GM12801 (cell line): ENCODE results near the gene KLHDC8A.

Experiments
- TF ChIP-seq, protein P1 (sequence below): IDR thresholded peaks from one replicate; pipeline ENCODE4 v1.5.1; 2011; ENCODE audit warnings: control low read depth; ENCODE audit not compliant: insufficient read length; ENCODE audit errors: extremely low read depth

The KLHDC8A gene

DNA sequence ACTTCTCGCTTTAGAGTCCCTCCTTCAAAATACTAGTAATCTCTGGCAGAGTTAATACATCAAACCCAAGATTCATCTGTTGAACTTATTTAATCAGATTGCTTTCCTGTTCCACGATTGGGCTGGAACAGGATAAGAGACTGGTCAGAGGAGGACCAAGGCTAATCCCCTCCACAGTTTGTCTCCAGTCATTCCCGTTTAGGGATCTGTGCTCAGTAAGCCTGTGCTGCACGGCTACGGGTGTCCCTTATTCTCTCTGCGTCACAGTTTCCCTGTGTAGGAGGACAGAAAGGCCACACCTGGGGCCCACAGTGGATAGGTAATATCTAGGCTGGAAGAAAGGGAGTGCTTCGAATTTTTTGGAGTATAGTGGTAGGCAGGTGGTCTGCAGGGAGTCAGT is 18.7 kb downstream of the KLHDC8A start:
- TF ChIP-seq, protein P1, sequence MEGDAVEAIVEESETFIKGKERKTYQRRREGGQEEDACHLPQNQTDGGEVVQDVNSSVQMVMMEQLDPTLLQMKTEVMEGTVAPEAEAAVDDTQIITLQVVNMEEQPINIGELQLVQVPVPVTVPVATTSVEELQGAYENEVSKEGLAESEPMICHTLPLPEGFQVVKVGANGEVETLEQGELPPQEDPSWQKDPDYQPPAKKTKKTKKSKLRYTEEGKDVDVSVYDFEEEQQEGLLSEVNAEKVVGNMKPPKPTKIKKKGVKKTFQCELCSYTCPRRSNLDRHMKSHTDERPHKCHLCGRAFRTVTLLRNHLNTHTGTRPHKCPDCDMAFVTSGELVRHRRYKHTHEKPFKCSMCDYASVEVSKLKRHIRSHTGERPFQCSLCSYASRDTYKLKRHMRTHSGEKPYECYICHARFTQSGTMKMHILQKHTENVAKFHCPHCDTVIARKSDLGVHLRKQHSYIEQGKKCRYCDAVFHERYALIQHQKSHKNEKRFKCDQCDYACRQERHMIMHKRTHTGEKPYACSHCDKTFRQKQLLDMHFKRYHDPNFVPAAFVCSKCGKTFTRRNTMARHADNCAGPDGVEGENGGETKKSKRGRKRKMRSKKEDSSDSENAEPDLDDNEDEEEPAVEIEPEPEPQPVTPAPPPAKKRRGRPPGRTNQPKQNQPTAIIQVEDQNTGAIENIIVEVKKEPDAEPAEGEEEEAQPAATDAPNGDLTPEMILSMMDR = no peak

DNA sequence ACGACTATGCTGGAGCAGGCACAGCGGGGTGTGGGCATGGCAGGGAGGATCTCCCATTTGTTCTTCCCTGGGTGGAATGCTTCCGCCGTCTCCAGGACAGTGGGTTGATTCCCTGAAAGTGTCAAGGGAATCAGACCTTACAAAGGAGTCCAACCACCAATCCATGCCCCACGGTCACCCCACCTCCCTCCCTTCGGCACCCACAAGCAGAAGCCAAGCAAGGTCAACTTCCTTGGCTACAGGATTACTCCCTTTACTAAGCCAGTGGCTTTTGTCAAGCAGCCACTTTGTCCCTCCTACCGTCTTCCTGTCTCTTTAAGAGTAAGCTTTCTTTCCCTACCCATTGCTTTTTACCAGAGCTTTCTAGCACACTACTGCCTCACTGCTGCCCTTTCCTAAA is 19.2 kb downstream of the KLHDC8A start:
- TF ChIP-seq, protein P1 = no peak

DNA sequence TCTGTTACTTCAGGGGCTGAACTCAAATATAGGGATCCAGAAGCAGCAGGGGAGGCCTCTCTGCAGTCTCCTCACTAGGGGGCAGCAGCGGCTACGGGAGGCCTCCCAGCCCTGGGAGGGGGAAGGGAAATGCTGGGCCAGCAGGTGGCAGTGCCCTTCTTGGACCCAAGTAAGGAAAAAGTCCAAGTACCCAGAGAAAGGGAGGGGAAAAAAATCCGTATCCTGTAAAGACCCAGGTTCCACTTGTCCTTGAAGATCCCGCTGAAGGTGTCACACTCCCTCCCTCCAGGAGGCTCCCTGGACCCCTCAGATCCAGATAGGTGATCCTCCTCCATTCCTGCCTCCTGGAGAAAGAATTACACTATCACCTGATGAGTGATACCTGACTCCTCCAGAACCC is 21.0 kb downstream of the KLHDC8A start:
- TF ChIP-seq, protein P1 = peak; percentile 68

DNA sequence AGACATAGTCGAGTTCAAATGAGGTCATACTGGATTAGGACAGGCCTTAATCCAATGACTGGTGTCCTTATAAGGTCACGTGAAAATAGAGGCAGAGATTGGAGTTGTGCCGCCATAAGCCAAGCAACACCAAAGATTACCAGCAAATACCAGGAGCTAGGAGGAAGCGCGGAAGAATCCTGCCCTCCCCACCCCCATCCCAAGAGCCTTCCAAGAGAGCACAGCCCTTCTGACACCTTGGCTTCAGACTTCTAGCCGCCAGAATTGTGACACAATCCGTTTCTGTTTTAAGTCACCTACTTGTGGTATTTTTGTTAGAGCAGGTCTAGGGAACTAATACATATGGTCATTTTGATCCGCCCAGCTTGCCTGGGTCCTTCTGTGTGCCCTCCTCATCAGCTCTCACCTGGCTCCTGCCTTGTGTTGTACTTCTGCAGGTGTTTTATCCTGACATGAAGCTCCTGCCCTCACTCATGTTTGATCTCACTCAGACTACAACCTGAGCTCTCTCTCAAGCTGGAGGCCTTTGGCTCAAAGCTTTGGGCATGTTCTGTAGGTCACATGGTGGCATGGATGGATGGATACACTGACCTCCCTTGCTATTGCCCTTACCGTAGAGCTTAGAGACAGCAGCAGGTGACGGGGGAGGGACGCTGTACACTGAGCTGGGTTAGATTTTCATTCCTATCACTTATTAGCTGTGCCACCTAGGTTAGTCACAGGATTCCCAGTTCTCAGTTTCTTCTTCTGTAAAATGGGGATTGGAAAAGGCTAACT is 24.5 kb downstream of the KLHDC8A start:
- TF ChIP-seq, protein P1 = no peak

DNA sequence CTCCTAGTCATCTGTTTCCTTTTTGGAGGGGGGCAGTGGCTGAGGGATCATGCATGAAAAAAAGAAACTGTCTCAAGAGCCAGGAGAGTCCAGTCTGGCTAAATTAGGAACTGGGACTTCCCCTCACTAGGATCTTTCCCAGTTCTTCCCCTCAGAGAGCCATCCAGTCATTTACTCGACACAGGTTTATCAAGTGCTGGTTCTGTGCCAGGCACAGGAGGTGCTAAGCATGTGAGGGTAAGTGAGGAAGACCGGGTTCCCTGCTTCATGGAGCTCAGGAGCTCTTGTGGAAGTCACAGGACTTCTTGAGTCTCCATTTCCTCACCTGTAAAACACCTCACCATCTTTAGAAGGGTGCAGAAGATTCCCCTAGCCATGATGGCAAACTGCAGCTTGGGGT is 26.6 kb downstream of the KLHDC8A start:
- TF ChIP-seq, protein P1 = no peak

DNA sequence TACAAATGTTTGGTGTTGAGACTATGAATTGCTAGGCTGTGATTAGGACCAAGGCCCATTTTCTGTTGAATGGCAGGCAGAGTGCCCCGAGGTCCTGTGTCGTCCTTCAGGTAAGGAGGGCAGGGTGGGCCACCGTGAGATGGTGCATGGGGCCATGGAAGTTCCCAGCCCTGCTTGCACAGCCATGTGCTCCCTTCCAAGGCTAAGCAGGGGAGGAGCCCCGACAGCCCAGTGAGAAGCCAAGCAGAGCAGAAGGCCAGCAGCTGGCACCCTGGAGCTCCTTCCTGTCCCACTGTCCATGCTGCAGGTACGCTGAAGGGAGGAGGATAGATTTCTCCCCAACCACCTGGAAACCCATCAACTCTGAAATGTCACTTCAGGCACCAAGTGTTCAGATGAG is 27.0 kb downstream of the KLHDC8A start:
- TF ChIP-seq, protein P1 = no peak

DNA sequence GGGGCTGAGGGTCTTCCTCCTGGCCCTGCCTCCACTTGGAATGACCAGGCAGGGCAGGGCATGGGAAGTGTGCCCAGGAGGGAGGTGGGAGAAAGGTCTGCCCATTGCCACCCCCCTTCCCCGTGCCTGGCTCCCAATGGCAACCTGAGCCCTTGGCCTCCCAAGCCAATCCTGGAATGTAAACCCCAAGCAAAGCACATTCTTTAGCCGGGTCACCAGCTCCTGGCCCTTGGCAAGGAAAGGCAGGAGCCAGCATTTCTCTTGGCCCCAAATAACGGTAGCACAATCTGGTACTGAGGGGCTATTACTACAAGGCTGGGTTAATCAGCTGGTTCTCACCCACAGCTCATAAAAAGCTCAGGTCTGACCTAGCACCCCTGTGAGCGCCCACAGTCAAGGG is 28.2 kb downstream of the KLHDC8A start:
- TF ChIP-seq, protein P1 = no peak
